ENCODE data around the gene TICRR.
"Not testable (repeated sequence)": the region's sequence is repeated elsewhere in the genome, so short reads cannot be mapped to it uniquely, and the experiment has no call there.

Gene TICRR

GRCh38 chr15:89575146-89575655 lies at the start of gene TICRR:
TSS of gene TICRR (plus strand) at chr15:89575469. CDS start at chr15:89575587, 118 bp downstream.
- DNase-seq (ENCODE audit: low read depth in 2 of 2): peak; percentile 88 to 96

- no peak for DNase-seq (ENCODE audit: low read depth in 2 of 2)
Observed at GRCh38 chr15:89526181-89526580, 49.1 kb upstream of the TICRR start.

GRCh38 chr15:89526601-89527441 lies 48.4 kb upstream of the TICRR start:
- no peak for DNase-seq (ENCODE audit: low read depth in 2 of 2)

- no peak for DNase-seq (ENCODE audit: low read depth in 2 of 2)
Observed at GRCh38 chr15:89528757-89529352, 46.4 kb upstream of the TICRR start.

GRCh38 chr15:89530976-89531375 lies 44.3 kb upstream of the TICRR start:
- no peak for DNase-seq (ENCODE audit: low read depth in 2 of 2)

DNA sequence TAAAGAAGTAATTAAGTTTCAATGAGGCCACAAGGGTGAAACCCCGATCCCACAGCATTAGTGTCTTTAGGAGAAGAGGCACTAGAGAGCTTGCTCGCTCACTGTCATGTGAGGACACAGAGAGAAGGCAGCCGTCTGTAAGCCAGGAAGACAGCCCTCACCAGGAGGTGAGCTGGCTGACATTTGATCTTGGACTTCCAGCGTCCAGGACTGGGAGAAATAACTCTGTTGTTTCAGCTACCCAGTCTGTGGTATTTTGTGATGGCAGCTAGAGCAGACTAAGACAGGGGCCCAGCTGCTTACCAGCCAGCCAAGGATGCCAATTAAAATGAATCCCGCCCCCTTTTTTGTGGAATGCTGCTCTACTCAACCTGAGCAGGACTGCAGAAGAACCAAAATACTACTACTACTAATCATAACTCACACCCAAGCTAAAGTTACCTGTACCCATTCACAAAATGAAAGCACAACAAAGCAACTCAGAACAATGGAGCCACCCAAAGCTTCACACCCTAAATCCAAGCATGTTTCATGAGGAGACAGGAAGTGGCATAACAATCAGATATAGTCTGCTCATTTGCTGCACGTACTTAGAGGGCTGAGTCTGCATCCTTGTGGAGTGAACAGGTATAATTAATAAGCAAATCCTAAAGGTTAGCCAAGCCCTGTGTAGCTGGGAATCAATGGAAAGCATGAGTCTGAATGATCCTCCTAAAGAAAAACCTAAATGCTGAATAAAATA lies 43.3 kb upstream of the TICRR start:
- no peak for DNase-seq (ENCODE audit: low read depth in 2 of 2)

- DNase-seq (ENCODE audit: low read depth in 2 of 2): no peak
Observed at GRCh38 chr15:89533861-89534544, 41.3 kb upstream of the TICRR start.

DNA sequence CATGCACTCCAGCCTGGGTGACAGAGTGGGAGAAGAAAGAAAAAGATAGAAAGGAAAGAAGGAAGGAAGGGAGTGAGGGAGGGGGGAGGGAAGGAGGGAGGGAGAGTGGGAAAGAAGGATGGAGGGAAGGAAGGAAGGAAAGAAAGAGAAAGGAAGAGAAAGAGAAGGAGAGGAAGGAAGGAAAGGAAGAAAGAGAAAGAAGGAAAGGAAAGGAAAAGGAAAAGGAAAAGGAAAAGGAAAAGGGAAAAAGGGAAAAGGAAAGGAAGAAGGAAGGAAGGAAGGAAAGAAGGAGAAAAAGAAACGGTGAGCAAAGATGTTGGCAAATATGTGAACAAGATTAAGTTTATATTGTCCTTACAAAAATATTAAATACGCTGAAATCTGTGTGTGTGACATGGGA lies 36.2 kb upstream of the TICRR start:
- no peak for DNase-seq (ENCODE audit: low read depth in 2 of 2)

DNA sequence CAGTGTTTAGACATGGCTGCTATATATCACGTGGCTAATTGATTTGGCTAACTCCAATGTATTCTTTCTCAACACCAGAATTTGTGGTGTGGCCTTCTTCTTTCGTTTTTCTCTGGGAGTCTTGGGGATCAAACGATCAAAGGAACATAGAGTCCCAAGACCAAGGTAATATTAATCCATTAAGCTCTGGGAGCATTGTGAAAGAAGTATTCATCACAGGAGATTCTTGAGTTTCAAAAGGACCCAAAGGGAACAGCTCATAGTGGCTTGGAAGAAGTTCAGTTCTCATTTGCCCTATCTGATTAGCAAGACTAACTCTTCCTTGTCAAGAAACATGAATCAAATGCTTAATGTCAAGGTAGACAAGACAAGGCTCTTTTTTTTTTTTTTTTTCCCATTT lies 32.9 kb upstream of the TICRR start:
- DNase-seq (ENCODE audit: low read depth in 2 of 2): no peak

DNA sequence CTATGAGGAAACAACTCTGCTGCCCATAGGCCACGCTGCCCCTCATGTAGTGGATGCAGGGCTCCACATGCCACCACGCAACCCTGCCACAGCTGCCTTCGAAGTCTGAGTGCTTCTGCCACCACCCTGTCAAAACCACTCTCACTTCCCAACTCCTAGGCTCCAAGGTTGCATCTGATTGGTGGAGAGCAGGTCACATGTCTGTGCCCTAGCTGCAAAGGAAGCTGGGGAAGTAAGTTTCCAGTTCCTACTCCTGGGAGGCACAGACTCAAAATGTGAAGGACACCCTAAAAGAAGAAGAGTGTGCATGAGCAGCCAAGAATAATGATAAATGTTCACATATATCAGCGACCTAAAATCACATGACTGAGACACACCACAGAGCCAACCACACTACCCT lies 31.9 kb upstream of the TICRR start:
- no peak for DNase-seq (ENCODE audit: low read depth in 2 of 2)

- DNase-seq (ENCODE audit: low read depth in 2 of 2): not testable (repeated sequence)
Observed at GRCh38 chr15:89549138-89549537, 26.1 kb upstream of the TICRR start.

- no peak for DNase-seq (ENCODE audit: low read depth in 2 of 2)
Observed at GRCh38 chr15:89550427-89550826, 24.8 kb upstream of the TICRR start.

DNA sequence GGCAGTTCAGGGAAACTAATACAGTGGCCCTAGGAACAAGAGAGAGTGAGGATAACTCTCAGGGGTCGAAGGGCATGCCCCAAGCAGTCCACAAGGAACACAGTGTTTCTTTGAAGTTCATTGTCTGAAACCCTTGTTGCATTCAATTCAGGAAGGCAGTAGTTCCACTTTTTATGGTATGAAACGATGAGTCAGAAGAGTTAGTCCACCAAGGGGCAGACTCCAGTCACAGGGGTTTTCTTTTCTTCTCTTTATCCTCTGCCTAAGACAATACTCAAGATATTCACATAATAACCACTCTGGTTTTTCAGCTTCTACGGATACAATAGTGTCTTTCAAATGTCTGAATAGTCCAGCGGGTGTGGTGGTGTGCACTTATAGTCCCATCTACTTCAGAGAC lies 23.7 kb upstream of the TICRR start:
- DNase-seq (ENCODE audit: low read depth in 2 of 2): no peak

DNA sequence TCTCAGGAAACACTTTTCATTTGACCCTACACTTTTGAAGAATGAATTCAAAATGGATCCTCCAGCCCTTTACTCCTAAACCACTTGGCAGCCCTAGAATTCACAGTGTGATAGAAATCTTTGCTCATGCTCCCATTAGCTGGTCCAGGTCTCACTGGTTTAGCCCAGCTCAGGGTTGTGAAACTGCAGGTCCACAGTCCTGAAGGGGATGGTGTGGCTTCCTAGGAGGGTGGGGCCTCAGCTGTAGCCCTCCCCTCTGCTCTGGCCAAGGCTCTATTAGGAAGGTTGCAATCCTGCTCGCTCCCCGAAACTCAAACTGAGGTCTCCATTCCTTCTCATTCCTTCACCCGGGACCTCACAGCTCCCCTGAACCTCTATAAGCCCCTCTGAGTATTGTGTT lies 21.6 kb upstream of the TICRR start:
- DNase-seq (ENCODE audit: low read depth in 2 of 2): no peak

DNA sequence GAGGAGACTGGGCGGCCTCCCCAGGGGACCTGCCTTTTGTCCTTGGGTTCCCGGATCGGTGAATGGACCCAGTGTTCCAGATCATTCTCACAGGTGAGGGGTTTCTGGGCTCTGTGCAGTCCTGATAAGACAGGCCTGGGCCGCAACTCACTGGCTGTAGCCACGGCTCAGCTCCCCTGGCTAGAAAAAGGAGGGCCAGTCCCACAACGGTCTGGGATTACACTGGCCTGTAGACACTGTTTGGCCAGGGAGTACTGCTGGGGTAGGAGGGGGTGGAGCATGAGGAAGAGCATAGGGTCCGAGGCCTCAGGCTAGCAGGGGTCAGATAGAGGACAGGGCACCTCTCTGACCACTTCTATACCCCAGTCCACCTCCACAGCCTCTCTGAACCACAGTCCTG lies 21.0 kb upstream of the TICRR start:
- DNase-seq (ENCODE audit: low read depth in 2 of 2): no peak

DNA sequence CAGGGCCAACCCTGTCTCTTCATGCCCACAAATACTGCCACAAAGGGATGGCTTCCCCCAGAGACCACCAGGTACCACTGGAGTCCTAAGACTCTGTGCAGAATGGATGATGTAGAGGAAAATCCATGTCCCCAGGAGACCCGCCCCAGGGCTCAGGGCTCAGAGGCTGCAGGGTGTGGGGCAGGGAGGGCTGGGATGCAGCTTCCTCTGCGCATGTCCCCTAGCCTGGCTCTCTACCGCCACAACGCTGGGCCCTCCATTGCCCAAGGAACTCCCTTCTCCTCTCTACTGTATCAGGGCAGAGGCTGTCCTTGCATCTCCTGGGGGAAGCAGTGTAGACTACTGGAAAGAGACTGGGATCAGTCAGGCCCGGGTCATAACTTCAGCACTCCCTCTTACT lies 19.5 kb upstream of the TICRR start:
- no peak for DNase-seq (ENCODE audit: low read depth in 2 of 2)

- peak; percentile 14 to 31 for DNase-seq (ENCODE audit: low read depth in 2 of 2)
Observed at GRCh38 chr15:89556413-89557262, 18.6 kb upstream of the TICRR start.

GRCh38 chr15:89559769-89560264 lies 15.5 kb upstream of the TICRR start:
- no peak for DNase-seq (ENCODE audit: low read depth in 2 of 2)

- no peak for DNase-seq (ENCODE audit: low read depth in 2 of 2)
Observed at GRCh38 chr15:89566181-89566580, 9.1 kb upstream of the TICRR start.

DNA sequence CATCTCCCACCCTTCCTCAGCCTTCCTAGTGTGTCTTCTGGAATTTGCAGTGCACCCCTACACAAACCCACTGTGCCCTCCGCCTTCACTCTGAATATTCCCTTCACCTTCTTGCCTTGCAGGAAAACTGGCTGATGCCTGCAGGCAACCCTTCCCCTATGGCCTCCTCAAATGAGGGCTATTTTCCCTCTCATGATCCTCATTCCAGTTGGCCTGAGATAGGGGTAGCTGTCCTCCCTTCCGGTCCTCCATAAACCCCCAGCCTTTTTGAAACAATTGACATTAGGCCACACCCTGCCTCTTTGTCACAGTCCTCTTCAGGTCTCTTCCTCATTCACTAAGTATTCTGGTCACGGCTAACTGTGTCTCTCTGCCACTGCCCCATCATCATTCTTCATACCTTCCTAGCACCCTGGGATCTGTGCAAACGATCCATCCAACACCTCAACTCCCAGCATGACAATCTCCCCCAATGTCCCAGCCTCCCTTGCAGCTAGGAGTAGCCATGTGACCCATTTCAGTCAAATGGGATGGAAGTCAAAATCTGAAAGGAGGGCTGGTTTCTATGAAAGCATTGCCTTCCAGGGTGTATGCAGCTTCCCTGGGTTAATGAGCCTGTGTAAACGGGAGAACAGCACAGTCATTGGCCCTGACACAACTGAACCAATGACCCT lies 8.5 kb upstream of the TICRR start:
- DNase-seq (ENCODE audit: low read depth in 2 of 2): no peak

All from stimulated activated CD8-positive, alpha-beta memory T cell treated with anti-CD3 and anti-CD28 coated beads, Interleukin-7, amount 100 ng/mL, for 4 hours (primary cell).